ENCODE measurements around the gene SLC38A6. TPM values are rescaled to one million over a fixed set of nuclear protein-coding genes. Genes with fewer than 3 reads are reported as not detected.

Gene SLC38A6
- total and polyA plus RNA-seq, 9 of the 15 experiments (the other 6 are each of a cell fraction or from before 2014, with no cell fraction given), result 9.8 to 40.3 (median 17.6) TPM

GRCh38 chr14:60980811-60981632 lies at the start of gene SLC38A6, which contains the start of gene TRMT5 (continued):
- TF ChIP-seq REST (IDR thresholded peaks at IDR 0.05; ENCODE audit: borderline replicate concordance) (peak; percentile 87), REST (CRISPR knock-in tag; IDR thresholded peaks at IDR 0.05; ENCODE audit: low read depth) (peak; percentile 75; the same call in 1 of the 2 replicates), TRIM24 (IDR thresholded peaks at IDR 0.05) (peak in 1 of 2 experiments; percentile 31; a peak in 1 of 4 replicates), TFAP4 (CRISPR knock-in tag; IDR thresholded peaks at IDR 0.05; ENCODE audit: borderline replicate concordance) (peak; percentile 97), ZNF639 (CRISPR knock-in tag; conservative IDR thresholded peaks at IDR 0.05 in 1 of 2, IDR thresholded peaks at IDR 0.05 in 1 of 2) (0 out of 4 replicates have a peak, but pooled peaks of 1 of the 2 experiments have one; percentile 48), ARNT (IDR thresholded peaks at IDR 0.05) (no peak), ZNF384 (IDR thresholded peaks at IDR 0.05; ENCODE audit: low read depth, low read length) (no peak), PPARD (CRISPR knock-in tag; IDR thresholded peaks at IDR 0.05) (no peak), POLR2A (conservative IDR thresholded peaks at IDR 0.05) (peak; percentile 82), NFIC (IDR thresholded peaks at IDR 0.05) (peak; percentile 26; the same call in 1 of the 2 replicates), TRIM28 (IDR thresholded peaks at IDR 0.05) (peak; percentile 72; the same call in 1 of the 2 replicates), SIN3A (IDR thresholded peaks at IDR 0.05; ENCODE audit: borderline replicate concordance in 2 of 2, control insufficient read depth in 1 of 2, low read depth in 2 of 2, low read length in 2 of 2) (peak; percentile 69 to 93; a peak in 3 of 4 replicates)
- TF ChIP-seq, protein P1, sequence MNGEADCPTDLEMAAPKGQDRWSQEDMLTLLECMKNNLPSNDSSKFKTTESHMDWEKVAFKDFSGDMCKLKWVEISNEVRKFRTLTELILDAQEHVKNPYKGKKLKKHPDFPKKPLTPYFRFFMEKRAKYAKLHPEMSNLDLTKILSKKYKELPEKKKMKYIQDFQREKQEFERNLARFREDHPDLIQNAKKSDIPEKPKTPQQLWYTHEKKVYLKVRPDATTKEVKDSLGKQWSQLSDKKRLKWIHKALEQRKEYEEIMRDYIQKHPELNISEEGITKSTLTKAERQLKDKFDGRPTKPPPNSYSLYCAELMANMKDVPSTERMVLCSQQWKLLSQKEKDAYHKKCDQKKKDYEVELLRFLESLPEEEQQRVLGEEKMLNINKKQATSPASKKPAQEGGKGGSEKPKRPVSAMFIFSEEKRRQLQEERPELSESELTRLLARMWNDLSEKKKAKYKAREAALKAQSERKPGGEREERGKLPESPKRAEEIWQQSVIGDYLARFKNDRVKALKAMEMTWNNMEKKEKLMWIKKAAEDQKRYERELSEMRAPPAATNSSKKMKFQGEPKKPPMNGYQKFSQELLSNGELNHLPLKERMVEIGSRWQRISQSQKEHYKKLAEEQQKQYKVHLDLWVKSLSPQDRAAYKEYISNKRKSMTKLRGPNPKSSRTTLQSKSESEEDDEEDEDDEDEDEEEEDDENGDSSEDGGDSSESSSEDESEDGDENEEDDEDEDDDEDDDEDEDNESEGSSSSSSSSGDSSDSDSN (IDR thresholded peaks at IDR 0.05; ENCODE audit: borderline replicate concordance in 1 of 2, low read depth in 2 of 2, low read length in 2 of 2), result 0 out of 4 replicates have a peak, but pooled peaks of 1 of the 2 experiments have one; percentile 38

All from K562 (cell line).